ENCODE data around the gene KRTAP12-4.

The KRTAP12-4 gene

GRCh38 chr21:44616591-44616926, 37.9 kb downstream of the KRTAP12-4 start:
- Histone ChIP-seq H3K27ac (no peak overlapping the region), H3K36me3 (no peaks in the 10 kb centered on the region), H3K9me3 (ENCODE audit: severe bottlenecking) (peaks cover 20% of the 10 kb centered on the region), H3K4me3 (ENCODE audit: low read depth, low read length) (no peak overlapping the region), H3K27me3 (ENCODE audit: insufficient read depth, low read depth, severe bottlenecking) (no peaks in the 10 kb centered on the region)
- TF ChIP-seq CTCF (IDR thresholded peaks at IDR 0.05; ENCODE audit: low read depth, low read length), result no peak
- no peak for DNase-seq

- Histone ChIP-seq H3K27ac (no peak overlapping the region), H3K36me3 (no peaks in the 10 kb centered on the region), H3K4me3 (ENCODE audit: low read depth, low read length) (no peak overlapping the region), H3K9me3 (ENCODE audit: severe bottlenecking) (peaks cover 23% of the 10 kb centered on the region), H3K27me3 (ENCODE audit: insufficient read depth, low read depth, severe bottlenecking) (no peaks in the 10 kb centered on the region)
- no peak for TF ChIP-seq CTCF (IDR thresholded peaks at IDR 0.05; ENCODE audit: low read depth, low read length)
- DNase-seq, result no peak
These were observed 38.4 kb downstream of the KRTAP12-4 start for GRCh38 chr21:44615911-44616590.

- H3K27me3 ChIP-seq (ENCODE audit: insufficient read depth, low read depth, severe bottlenecking), result no peaks in the 10 kb centered on the region
- no peak overlapping the region for H3K27ac ChIP-seq
- H3K4me3 ChIP-seq (ENCODE audit: low read depth, low read length), result no peak overlapping the region
- DNase-seq, result no peak
- H3K9me3 ChIP-seq (ENCODE audit: severe bottlenecking), result peaks cover 25% of the 10 kb centered on the region
- no peaks in the 10 kb centered on the region for H3K36me3 ChIP-seq
- no peak for TF ChIP-seq CTCF (IDR thresholded peaks at IDR 0.05; ENCODE audit: low read depth, low read length)
These were observed 39.0 kb downstream of the KRTAP12-4 start for GRCh38 chr21:44615466-44615865.

DNA sequence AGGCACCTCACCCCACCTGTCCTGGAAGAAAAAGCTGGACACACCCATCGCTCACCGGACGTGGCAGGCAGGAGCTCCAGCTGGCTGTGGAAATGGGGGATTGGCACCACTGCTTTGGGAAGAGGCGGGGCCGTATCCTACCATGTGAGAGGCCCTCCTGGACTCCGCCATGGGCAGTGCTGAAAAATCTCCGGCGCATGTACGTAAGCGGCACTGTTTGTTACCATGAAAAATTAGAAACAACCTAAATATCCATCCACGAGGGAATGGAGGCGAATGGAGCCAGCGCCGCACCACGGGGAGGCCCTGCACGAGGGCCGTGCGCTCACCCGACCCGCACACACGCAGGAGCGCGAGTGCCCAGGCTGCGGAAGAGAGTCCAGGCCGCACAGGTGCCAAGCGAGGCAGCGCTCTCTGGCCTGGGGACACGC, 39.5 kb downstream of the KRTAP12-4 start:
- Histone ChIP-seq H3K27me3 (ENCODE audit: insufficient read depth, low read depth, severe bottlenecking) (no peaks in the 10 kb centered on the region), H3K27ac (no peak overlapping the region), H3K9me3 (ENCODE audit: severe bottlenecking) (peaks cover 25% of the 10 kb centered on the region), H3K4me3 (ENCODE audit: low read depth, low read length) (no peak overlapping the region), H3K36me3 (no peaks in the 10 kb centered on the region)
- no peak for TF ChIP-seq CTCF (IDR thresholded peaks at IDR 0.05; ENCODE audit: low read depth, low read length)
- no peak for DNase-seq

GRCh38 chr21:44614161-44614631, 40.3 kb downstream of the KRTAP12-4 start:
- no peaks in the 10 kb centered on the region for H3K27me3 ChIP-seq (ENCODE audit: insufficient read depth, low read depth, severe bottlenecking)
- H3K4me3 ChIP-seq (ENCODE audit: low read depth, low read length), result no peak overlapping the region
- H3K36me3 ChIP-seq, result no peaks in the 10 kb centered on the region
- no peak for TF ChIP-seq CTCF (IDR thresholded peaks at IDR 0.05; ENCODE audit: low read depth, low read length)
- H3K27ac ChIP-seq, result no peak overlapping the region
- DNase-seq, result no peak
- H3K9me3 ChIP-seq (ENCODE audit: severe bottlenecking), result peaks cover 19% of the 10 kb centered on the region
